Activated T-helper 1 cell treated with anti-CD3 and anti-CD28 coated beads, Interleukin-2, amount 50 U/mL, for 16 hours (primary cell): ENCODE results near the gene NQO2.
"Not testable (repeated sequence)": the region's sequence is repeated elsewhere in the genome, so short reads cannot be mapped to it uniquely, and the experiment has no call there.

Experiments used
- DNase-seq, 2 donors: peaks; one replicate each; pipeline ENCODE4 v3.0.0-alpha.2; 2020; ENCODE audit warnings: low read depth in 1 of 2, low spot score in 1 of 2

NQO2 gene

DNA sequence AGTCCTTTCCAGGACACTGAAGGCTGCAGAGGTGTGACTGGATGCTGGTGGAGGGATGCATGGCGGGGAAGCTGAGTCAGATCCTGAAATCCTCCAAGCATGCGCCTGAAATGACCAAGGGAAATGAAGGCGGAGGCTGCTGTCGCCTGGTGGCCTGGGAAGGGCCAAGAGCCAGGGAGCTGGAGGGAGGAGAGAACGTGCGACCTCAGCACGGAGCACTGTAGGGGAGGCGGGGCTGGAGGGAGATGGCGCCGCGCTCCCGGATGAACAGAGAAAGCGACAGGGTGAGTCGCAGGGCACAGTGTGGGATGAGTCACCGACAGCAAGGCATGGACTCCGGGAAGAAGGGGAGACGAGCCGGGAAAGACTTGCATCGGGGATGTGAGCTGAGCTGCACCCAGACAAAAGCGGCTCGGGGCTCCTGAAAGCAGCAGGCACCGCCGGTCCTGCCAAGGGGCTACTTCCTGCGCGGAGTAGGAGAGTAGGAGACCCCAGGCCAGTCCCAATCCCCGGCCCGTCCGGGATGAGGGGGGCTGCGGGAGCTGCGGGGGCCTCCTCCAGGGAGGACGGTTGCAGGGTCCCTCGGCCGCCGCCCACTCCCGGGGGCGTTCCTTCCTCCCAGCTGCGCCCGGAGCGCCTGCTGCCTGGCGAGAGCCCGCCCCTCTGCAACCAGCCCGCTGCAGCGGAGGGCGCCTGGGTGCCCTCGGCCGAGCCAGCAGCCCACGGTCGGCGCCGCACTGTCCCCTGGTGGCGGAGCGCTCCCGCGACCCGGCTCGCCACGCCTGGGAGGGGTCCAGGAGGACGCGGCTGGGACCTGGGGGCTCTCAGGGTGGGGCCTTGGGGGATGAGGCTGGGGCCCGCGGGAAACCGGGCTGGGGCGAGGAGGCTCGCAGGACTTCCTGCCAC, 11.0 kb upstream of the NQO2 start:
- DNase-seq, result peak; percentile 56 to 67

DNA sequence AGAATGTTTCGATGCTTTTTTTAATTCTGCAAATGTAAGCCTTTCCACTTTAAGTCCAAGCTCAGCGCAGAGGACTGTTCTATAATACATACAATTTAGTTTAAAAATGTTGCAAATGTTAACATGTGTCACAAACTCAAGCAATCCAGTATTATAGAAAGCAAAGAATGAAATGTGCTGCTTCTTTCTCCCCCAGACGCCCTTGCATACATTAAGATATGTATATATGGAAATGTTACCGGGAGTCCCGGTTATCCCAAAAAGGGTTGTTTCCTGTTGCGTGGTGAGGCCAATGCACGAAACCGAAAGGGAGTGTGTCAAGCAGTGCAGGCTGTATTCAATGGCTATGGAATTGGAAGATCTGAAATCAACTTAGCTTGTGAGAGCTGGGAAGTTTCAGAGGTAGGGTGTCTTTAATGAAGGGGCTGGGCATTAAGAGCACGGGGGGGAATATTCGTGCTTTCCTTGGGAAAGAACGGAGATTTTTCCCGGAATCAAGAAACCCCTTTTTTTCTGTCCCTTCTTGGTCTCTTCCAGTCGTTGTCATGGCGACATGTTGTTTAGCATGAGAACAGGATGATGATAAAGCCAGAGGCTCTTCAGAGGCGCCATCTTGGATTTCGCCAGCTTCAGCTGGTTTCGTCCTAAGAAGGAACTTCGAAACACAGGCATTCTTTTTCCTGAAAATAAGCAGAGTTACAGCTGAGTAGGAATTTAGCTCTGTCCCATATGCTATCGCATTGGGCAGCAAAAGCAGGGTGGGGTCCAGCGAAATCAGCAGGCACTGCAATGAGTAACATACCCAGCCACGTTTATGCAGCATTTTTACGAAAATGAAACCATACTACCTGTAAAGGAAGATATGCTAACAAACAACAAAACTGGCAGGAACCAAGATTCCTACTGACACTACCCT, 10.1 kb upstream of the NQO2 start:
- DNase-seq, result peak; percentile 47 to 63

- DNase-seq, result no peak
These were observed 9.3 kb upstream of the NQO2 start for GRCh38 chr6:2990248-2990931.

DNA sequence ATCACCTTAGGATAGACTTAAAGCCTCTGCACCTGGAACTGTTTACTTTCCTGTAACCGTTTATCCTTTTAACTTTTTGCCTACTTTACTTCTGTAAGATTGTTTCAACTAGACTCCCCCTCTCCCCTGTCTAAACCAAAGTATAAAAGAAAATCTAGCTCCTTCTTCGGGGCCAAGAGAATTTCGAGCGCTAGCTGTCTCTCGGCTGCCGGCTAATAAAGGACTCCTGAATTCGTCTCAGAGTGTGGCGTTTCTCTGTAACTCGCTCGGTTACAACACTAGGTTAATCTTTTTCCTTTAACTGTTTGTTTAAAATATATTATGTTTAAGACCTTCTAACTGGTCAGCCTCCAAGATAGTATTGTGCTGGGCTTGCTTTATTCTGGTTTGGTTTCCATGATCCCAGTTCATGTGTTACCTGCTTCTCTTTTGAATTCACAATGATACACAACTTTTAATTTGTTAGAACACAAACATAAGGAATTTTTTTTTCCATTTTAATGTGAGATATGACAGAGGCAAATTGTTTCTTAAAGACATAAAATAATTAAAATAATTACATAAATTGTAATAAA, 8.7 kb upstream of the NQO2 start:
- DNase-seq, result no peak

DNA sequence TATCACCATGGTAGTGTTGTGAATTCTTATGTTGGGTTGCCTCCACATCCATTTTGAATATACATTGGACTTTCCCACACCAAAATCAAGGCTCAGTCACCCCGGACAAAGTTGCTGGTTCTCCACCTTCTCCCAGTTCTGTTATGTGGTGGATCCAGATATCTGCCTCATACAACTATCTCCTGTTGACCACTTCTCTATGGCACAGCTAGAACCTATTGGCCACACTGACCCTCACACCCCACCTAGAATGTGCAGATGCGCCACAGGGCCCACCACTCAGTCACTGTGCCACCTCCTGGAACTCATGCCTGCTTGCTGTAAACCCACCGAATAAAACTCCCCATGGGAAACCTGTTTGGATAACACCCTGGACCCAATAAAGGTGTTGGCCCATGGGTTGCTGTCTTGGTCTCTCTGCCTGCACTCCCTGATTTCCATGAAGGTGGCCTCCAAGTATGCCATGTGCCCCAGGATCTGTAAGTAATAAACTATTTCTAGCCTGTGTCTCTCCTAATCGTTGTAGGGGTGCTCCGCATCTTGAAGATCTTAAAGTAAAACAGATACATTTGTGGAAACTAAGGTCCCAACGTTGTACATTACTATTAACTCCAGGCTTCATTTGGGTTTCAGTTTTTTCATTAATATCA, 7.2 kb upstream of the NQO2 start:
- DNase-seq, result no peak

DNA sequence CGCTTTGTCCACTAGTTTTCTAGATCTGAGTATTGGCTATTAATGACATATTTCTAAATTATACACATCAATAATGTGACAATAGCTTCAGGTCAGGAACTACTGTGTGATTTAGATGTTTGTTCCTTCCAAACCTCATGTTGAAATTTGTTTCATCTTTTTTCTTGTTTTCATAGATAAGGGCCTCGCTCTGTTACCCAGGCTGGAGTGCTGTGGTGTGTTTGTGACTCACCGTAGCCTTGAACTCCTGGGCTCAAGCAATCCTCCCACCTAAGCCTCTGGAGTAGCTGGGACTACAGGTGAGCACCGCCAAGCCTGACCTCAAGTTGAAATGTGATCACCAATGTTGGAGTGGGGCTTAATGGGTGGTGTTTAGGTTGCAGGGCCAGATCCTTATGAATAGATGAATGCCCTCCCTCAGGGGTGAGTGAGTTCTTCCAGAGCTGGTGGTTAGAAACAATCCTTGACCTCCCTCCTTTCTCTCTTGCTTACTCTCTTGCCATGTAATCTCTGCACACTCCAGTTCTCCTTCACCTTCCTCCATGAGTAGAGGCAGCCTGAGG, 5.9 kb upstream of the NQO2 start:
- no peak for DNase-seq

DNA sequence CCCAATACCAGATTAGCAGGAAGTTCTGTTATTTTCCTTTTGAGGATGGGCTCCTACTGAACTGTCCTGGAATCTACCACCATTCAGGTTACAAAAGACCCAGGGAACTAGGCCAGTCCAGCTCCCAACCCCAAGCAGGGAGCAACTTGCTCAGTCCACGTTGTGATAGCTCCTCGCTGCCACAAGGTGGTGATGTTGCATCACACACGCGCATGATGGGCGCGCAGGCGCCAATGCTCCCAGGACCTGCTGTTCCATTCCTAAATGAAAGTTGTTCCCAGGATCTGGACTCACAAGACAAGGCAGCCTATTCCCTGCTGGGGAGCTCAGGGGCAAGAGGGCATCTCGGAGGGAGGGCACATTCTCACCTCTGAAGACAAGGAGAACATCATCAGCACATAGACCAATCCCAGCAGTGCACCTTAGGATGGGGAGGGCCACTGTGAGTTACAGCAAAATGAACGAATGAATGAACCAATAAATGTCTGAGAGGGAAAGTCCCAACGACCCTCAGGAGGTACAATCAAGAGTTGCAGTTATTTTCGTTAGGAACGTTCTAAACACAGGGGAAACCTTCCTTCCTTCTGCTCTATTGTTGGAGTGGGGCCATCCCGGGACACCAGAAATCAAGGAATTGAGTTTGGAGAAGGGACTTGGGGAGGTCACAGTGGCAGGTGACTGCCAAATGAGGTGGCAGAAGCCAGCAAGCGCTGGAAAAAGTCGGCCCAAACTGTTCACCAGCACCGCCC, 1.3 kb upstream of the NQO2 start:
- peak in 1 of 2 donors; percentile 11 for DNase-seq

DNA sequence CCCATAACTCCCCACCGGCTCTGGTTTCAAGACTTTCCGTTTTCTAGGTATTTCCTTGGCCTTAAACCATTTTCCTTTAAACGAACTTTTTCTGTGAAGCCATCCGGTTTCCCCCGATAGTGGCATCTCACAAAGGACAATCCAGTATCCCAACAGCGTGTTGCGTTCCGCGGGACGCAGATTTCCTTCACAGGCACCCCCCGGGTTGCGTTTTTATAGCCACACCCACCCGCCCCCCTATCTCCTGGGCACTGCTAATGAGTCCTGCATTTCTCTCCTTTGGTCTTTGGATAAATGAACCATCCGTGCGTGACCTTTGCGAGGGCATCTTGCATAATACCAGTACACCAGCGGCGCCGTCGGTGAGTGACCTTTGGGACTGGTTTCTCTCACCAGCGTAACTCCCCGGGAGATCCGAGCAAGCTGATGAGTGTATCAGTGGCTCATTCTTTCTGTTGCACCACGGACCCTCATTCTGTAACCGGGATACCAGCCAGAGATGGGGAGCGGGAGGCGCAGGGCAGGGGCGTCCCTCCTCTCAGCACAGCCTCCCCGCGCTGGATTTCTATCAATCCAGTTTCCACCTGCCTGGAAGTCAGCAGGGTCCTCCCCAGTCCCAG, 586 bp upstream of the NQO2 start:
- no peak for DNase-seq

DNA sequence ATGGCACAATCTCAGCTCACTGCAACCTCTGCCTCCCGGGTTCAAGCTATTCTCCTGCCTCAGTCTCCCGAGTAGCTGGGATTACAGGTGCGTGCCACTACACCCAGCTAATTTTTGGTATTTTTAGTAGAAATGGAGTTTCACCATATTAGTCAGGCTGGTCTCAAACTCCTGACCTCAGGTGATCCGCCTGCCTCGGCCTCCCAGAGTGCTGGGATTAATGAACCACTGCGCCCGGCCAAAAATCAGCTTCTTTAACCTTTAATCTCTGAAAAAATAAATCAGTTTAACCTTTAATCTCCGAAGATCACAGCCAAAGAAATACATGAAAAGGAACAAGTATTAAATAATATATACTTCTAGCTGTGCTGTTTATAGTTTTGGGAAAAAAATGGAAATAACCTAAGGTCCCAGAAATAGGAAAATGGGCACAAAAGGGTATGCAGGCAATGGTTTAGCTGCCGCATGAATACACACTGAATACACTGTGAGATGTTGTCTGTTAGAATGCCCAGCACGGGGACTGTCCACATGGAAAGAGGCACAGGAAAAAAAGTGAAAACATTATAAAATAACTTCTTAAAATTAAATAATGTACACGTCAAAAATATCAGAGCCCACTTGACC, 1.6 kb downstream of the NQO2 start:
- DNase-seq, result no peak

DNA sequence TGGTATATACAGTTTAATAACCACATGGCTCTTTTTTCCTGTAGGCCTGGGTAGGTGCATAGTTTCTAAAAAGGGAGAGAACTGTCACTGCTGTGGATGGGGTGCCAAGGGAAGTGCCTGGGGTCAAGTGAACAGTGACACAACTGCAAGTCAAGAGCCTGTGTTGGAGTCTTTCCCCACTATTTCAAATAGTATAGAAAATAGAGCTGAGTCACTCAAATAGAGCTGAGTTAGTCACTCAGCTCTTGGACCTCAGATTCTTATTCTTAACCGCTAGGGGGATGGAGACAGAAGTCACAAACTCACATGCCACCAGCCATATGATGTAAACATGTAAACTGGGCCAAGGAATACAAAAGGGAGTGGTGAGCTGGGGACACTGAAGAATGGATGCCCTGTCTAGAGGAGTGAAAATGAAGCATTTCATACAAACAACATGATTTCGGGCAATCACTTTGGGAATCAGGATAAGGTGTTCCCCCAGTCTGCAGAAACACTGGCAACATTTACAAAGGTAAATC, 2.1 kb downstream of the NQO2 start:
- no peak for DNase-seq

DNA sequence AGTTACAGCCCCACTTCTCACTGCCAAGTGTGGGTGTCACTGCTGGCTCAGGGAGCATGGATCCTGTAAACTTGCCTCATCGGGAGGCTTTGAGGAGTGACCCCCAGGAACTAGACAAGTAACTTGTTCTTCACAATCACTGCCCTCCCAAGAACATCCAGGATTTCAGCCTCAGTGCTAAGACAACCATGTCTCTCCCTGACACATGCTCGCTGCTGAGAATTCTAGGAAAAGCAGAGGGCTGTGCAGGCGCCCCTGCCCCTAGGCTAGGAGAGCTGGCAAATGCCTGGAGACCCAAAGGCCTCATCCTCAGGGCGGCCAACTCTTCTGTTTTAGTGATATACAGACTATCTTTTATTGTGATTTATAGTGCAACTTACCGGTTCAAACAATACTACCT, 3.5 kb downstream of the NQO2 start:
- DNase-seq, result not testable (repeated sequence)

GRCh38 chr6:3005077-3005476, 5.4 kb downstream of the NQO2 start:
- DNase-seq, result no peak

- DNase-seq, result no peak
These were observed 6.2 kb downstream of the NQO2 start for GRCh38 chr6:3005874-3006273.

GRCh38 chr6:3006476-3006875, 6.8 kb downstream of the NQO2 start:
- no peak for DNase-seq

- DNase-seq, result no peak
These were observed 7.9 kb downstream of the NQO2 start for GRCh38 chr6:3007571-3007970.

DNA sequence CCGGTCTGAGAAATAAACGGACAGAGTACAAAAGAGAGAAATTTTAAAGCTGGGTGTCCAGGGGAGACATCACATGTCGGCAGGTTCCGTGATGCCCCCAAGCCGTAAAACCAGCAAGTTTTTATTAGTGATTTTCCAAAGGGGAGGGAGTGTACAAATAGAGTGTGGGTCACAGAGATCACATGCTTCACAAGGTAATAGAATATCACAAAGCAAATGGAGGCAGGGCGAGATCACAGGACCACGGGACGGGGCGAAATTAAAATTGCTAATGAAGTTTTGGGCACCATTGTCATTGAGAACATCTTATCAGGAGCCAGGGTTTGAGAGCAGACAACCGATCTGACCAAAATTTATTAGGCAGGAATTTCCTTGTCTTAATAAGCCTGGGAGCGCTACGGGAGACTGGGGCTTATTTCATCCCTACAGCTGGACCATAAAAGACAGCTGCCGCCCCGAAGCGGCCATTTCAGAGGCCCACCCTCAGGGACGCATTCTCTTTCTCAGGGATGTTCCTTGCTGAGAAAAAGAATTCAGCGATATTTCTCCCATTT, 9.1 kb downstream of the NQO2 start:
- DNase-seq, result not testable (repeated sequence)

GRCh38 chr6:3009930-3010329, 10.2 kb downstream of the NQO2 start:
- DNase-seq, result no peak

DNA sequence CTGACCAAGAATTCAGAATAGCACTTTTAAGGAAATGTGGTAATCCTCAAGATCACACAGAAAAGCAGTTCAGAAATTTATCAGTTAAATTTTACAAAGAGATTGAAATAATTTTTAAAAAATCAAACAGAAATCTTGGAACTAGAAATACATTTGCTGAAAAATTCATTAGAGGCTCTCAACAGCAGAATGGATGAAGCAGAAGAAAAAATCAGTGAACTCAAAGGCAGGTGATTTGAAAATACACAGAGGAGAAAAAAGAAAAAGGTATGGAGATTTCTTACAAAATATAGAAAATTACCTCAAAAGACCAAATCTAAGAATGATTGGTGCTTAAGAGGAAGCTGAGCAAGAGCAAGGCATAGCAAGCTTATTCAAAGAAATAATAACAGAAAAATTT, 11.5 kb downstream of the NQO2 start:
- no peak for DNase-seq
